ENCODE data around the gene PIK3C2B.
"Not testable (repeated sequence)": the region's sequence is repeated elsewhere in the genome, so short reads cannot be mapped to it uniquely, and the experiment has no call there.

The PIK3C2B gene

DNA sequence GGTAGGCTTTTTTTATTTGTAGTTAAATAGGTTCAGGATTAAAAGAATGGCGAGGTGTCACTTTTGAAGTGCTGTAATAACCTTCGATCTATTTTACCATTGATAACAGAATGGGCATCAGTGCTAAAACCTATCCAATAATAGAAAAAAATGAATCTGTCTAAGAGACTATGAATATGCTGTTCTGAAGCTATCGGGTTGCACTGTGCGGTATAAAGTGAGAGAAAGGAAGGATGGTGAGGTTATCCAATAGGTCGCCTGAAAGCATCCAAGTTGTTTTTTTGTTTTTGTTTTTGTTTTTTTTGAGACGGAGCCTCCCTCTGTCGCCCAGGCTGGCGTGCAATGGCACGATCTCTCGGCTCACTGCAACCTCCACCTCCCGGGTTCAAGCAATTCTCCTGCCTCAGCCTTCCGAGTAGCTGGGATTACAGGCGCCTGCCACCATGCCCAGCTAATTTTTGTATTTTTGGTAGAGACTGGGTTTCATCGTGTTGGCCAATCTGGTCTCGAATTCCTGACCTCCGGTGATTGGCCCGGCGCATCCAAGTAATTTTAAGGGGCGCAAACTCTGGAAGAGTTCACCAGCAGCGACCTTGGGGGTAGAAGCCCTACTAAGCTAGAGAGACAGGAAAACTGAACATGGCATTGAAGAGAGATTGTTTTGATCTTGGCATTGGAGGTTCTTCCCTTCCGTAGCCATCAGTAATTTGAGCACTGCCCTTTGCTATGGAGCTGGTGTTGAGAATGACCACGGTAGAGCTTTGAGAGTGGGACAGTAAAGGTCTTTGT, 12.9 kb upstream of the PIK3C2B start:
- DNase-seq (ENCODE audit: low spot score): no peak

DNA sequence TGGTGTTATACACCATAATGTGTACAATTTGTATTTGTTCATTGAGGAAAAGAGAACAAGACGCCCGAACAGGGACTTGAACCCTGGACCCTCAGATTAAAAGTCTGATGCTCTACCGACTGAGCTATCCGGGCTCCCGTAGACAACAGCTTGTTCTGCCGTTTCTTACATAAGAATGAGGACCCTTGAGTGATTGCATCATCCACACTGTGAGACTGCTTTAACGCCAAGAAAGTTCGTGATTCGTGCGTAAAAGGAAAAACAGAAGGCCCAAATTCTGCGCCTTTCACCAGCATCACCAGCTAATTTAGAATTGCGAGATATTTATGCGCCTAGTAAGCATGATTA, 12.3 kb upstream of the PIK3C2B start:
- DNase-seq (ENCODE audit: low spot score): peak; percentile 98

DNA sequence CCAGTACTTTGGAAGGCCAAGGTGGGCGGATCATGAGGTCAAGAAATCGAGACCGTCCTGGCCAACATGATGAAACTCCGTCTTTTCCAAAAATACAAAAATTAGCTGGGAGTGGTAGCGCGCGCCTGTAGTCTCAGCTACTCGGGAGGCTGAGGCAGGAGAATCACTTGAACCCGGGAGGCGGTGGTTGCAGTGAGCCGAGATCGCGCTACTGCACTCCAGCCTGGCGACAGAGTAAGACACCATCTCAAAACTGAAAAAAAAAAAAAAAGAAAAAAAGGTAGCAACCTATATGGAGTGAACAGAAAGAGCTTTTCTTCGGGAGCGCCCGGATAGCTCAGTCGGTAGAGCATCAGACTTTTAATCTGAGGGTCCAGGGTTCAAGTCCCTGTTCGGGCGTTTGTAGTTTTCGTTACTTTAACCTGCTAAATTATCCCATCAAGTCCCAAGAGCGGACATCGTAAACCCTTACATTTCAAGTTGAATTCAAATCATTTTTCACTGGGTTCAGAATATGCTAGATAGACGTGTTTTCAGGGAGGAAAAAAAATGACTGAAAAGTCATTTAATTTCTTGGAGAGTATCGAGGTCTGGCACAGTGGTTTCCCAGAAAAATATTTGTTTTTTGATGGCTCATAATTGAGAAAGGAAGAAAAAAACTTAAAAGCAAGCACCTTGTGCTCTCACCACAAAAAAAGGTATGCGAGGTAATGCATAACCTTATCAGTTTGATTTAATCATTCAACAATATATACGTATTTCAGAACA, 11.8 kb upstream of the PIK3C2B start:
- DNase-seq (ENCODE audit: low spot score): peak; percentile 96

DNA sequence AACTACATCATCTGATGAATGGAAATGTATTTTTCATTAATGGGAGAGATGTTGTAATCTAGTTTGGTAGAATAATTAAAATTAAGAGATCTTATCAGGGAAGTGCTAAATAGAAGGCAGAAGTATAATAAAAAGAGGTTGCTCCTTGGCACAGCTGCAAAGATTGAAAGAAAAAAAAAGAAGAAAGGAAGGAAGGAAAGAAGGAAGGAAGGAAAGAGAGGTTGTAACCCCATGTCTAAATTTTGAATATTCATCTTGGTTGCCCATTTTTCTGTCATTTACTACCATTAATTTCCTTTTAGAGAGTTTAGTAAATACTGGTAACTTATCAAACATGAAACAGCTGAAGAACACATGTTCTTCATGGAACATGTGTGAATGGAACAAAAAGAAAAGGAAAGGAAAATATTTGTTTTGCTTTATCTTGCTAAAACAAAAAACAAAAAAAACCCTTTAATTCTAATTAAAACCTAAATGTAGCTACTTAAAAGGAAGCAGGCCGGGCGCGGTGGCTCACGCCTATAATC, 11.1 kb upstream of the PIK3C2B start:
- DNase-seq (ENCODE audit: low spot score): no peak

DNA sequence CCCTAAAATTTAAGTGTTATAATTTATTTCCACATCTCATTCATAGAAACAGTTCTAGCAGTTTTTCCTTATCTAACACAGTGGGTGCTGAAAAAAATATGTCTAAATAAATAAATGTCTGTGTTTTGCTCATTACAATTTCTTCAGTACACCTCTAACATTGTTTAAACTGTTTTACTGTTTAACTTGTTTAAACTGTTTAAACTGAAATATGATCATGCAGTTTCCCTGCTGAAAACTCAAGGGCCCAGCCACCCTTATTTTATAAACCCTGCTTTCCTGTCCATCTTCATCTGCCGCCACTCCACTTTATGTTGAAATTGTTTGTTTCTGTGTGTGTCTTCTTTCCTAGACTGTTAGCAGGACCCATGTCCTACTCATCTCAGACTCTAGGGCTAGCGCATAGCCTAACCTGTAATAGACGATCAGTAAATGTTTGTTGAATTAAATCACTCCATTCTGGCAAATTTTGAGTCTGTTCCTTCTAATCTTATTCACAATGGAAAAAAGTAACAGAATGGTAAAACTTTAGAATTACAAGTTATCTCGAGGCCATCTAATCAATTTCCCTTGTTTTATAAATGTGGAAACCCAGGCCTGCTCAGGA, 9.4 kb upstream of the PIK3C2B start:
- no peak for DNase-seq (ENCODE audit: low spot score)

DNA sequence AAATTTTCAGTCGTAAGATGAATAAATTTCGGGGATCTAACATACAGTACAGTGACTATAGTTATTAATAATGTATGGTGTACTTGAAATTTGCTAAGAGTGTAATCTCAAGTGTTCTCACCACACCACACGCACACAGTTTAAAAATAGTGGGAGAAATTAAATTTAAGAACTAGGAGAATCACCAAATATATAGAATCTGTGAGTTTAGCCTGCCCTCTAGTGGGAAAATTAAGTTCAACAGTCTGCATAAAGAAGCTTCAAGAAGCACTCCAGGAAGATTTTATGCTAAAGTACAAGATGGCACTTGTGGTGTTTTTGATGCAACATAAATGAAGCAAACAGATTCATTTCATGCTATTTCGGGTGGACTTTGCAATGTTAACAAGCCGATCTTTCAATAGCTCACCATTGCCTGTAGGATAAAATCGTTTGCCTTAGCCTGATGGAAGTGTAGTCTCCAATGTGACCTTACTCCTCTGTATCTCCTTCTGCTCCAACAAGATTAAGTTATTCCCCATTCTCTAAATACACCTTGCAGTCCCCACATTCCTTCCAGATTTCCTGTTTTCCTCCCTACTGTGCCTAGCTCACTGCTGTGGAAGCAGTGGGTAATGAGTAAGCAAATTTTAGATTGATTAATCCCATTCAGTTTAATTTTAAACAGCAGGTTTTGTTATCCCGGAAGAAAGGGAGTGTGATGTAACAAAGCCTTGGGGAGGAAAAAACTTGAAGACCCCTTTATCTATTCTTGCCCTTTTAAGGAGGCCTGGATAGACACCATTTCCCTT, 8.7 kb upstream of the PIK3C2B start:
- DNase-seq (ENCODE audit: low spot score): peak; percentile 91

DNA sequence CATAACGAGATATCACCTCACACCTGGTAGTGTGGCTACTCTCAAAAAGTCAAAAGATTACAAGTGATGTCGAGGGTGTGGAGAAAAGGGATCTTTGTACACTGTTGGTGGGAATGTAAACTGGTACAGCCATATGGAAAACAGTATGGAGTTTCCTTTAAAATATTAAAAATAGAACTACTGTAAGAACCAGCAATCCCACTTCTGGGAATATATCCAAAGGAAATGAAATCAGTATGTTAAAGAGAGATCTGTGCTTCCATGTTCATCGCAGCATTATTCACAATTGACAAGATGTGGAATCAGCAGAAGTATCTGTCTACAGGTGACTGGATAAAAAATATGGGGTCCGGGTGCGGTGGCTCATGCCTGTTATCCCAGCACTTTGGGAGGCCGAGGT, 7.6 kb upstream of the PIK3C2B start:
- no peak for DNase-seq (ENCODE audit: low spot score)

DNA sequence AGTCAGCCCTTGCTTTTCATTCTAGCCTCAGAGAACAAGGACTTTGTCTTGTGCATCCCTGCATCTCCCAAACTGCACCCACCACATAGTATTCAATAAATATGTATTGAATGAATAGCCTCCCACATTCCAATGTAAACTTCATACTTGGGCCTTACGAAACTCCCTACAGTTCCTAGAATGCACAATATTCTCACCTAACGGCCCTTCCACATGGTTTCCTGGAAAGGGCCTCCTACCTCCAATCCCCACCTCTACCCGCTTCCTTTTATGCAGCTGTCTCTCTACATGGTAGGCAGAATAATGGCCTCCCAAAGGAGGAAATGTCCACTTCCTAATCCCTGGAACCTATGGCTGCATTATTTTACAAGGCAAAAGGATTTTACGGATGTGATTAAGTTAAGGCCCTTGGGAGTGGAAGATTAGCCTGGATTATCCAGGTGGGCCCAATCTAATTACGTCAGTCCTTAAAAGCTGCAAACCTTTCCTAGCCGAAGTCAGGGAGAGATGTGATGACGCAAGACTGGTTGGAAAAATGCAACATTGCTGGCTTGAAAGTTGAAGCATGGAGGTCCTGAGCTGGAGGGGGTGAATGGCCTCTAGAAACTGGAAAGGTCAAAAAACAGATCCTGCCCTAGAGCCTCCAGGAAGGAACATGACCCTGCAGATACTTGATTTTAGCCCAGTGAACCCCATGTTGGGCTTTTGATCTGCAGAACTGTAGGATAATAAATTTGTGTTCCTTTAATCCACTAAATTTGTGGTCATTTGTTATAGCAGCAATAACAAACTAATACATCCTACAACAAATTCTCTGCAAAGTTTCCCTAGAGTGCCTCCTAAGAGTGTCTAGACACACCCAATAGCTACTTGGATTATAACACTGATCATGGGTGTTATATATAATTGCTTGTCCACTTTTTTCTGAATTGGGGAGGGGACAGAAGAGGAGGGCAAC, 5.2 kb upstream of the PIK3C2B start:
- no peak for DNase-seq (ENCODE audit: low spot score)

DNA sequence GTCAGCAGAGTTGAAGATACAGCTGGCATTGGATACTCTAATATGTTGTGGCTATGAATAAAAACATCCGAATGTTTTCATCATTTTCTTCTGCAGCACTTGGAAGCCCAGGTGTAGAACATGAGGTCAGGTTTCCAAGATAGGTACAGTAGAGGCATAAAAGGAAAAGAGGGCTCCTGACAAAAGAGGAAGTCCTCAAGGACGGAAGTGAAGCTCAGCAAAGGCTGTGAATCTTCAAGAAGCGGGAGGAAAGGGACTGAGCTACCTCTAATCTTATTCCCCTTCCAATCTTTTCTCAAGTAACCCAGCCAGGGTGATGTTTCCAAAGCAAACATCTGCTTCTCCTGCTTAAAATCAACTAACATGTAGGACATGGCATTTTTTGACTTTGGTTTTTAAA, 4.4 kb upstream of the PIK3C2B start:
- peak; percentile 55 for DNase-seq (ENCODE audit: low spot score)

DNA sequence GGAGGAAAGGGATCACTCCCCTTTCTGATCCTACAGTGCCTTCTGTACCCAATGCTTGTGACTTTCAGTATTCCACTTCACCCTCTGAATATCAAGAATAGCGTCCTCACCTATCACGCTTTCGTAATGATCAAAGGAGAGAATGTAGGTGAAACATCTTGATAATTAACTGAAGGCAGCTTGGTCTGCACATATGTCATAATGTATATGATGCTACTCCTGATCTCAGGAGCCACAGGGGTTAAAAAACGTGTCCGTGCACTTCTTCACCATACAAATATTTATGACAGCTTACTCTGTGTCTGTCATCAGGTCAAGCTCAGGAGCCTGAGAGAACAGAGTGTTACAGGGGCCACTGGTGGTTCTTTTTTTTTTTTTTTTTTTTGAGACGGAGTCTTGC, 1.2 kb upstream of the PIK3C2B start:
- DNase-seq (ENCODE audit: low spot score): peak; percentile 79

DNA sequence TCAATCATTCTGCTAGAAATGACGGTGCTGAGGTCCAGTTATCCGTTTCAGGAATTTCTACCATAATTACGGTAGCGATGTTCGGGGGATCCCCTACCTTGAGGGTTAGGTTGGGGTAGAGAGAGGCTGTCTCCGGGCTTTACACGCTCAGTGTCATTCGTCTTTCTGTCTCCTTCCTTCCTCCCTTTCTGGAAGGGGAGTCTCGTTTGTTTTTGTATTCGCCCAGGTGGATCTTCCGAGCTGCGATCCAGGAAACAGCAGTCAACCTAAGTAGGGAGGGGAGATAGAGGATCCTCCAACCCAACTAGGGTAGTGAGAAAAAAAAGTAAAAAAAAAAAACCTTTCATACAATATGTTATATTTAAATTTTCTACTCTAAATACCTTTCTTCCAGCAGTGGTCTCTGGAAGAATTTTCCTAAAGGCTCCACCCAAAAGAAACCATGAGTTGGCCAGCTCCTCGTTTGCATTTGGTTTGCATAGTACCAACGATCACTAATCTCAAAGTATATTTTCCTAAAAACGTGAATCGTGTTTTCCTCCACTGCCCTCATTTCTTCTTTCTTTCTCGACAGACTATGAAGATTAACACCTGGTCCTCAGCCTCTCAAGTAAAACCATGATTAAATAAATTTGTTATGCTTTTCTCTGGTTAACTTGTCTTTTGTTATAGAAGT, 611 bp upstream of the PIK3C2B start:
- peak; percentile 86 for DNase-seq (ENCODE audit: low spot score)

DNA sequence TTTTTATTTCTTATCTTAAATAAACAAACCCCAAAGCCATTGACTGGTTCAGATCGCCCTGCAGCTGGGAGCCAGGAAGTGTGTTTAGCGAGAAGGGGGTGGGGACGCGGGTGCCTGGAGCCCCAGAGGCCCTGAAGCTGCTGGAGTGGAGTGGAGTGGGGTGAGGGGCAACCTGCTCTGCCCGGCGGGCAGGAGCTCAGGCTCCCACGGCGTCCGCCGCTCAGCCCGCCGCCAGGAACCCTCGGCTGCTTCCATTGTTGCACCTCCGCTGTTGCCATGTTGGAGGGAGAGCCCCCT, 673 bp downstream of the PIK3C2B start:
- peak; percentile 68 for DNase-seq (ENCODE audit: low spot score)

DNA sequence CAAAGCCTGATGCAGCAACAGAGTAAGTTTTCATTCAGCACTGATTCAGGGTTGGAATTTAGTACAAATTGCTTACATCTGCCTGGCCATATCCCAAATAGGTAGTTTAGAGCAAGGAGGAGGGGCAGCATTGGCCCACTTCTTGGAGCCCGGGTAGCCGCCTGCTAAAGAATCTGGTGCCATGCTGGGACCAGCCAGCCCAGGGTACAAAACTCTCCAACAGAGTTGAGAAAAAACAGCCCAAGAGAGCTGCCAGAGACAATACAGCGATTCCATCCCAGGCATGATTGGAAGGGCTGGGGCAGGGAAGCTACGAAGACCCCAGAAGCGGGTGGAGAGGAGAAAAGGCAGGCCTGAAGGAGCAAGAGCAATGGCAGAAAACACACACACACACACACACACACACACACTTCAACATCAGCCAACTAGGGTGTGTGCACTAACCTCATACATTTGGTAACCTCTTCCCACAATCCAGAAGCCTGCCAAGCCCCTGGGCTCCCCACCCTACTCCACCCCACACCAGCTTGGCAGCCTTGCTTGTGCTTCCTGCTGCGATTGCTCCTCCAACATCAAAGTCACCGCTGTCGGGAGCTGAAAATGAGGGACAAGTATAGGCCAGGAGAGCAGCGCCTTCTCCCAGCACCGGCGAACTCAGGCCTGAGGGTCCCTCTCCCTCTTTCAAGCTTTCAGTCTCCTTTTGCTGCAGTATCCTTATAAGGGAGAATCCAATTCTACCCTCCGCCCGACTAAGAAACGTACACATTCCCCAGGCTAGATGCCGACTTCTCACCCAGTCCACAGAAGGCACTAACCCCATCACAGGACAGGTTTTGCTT, 1.2 kb downstream of the PIK3C2B start:
- DNase-seq (ENCODE audit: low spot score): no peak

DNA sequence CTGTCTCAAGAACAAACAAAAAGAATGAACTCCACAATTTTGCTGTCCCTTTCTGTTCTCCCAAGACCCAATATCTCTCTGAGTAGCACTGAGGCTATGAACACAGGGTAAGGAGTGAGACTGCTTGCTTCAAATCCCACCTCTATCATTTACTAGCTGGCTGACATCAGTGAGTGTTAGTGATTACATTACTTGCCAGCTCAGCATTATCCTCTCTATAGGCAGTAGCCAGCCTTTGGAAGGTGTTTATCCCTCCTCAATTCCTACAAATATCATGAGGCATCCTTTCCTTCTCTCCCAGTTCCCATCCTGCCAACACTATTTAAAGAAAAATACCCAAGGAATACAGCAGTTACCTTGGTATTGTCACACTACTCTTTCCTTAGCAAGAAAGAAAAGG, 3.0 kb downstream of the PIK3C2B start:
- DNase-seq (ENCODE audit: low spot score): no peak

DNA sequence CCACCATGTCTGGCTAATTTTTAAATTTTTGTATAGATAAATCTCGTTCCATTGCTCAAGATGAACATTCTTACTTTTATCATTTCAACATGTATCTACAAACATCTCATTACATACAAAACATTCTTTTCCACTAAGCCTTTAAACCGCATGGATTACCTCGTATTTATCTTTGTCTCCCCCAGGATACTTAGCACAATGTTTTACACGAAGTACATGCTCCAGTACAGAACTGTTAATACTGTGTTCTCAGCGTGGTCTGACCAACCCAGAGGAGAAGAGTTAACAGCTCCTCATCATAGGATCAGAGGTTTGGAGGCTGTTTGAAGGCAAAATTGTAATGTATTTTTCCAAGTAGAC, 7.4 kb downstream of the PIK3C2B start:
- DNase-seq (ENCODE audit: low spot score): no peak

DNA sequence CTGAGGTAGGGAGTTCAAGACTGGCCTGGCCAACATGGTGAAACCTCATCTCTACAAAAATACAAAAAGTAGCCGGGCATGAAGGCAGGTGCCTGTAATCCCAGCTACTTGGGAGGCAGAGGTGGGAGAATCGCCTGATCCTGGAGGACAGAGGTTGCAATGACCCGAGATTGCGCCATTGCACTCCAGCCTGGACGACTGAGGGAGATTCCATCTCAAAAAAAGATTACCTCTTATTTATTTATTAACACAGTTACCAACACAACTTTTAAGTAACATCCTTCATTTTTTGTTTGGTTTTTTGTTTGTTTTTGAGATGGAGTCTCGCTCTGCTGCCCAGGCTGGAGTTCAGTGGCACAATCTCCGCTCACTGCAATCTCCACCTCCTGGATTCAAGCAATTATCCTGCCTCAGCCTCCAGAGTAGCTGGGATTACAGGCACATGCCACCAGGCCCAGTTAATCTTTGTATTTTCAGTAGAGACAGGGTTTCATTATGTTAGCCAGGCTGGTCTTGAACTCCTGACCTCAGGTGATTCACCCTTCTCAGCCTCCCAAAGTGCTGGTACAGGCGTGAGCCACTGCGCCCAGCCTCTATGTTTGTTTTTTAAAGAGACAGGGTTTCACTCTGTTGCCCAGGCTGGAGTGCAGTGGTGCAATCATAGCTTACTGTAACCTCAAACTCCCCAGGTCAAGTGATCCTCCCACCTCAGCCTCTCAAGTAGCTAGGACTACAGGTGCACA, 7.9 kb downstream of the PIK3C2B start:
- DNase-seq (ENCODE audit: low spot score): not testable (repeated sequence)

DNA sequence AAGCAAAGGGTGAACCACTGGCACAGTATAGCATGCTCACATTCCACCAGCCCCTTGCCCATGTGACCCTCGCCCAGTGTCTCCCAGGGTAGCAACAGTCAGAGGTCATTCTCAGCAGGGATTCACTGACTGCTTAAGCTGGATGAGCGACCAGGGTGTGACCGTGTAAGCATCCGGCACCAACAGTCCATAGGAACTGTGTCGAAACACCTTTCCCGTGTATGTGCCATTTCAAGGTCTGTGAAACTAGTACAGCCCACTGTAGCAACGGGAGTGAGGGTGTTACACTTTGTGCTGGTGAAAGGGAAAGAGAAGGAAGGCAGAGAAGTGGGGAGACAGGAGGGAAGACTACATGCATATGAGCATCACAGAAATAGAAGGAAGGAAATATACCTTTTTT, 10.8 kb downstream of the PIK3C2B start:
- DNase-seq (ENCODE audit: low spot score): no peak

DNA sequence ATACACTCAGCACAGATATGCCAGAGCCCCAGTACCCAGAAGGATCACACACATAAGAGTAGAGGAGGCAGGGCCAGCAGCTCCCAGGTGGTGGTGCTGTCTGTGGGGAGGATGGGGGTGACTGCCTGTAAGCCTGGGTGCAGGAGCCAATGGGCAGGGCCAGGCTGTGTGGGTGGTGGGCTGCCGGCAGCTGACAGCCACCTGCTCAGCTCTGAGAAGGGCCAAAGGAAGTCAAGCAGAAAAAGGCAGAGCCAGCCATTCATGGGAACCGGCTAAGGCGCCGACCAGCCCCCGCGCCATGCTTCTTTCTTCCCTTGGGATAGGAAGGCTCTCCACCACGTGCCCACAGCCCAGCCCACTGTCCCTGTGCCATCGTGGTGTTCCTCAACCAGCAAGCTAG, 14.1 kb downstream of the PIK3C2B start:
- DNase-seq (ENCODE audit: low spot score): peak; percentile 92

Data from NAMALWA (cell line).